NCI-H748 (cell line): ENCODE data around the gene LARP4B.

Experiments used
- DNase-seq: peaks from one replicate; lab custom pipeline; 2025; ENCODE audit not compliant: unreplicated experiment; lab: John Stamatoyannopoulos, UW

LARP4B gene

GRCh38 chr10:931326-932318, at the start of gene LARP4B:
TSS of gene LARP4B (minus strand) at chr10:931705. CDS start at chr10:885721, 45,984 bp downstream.
- DNase-seq = peak; percentile 94

- DNase-seq = no peak
These were observed 49.1 kb upstream of the LARP4B start for GRCh38 chr10:980468-981093.

GRCh38 chr10:978826-979421, 47.4 kb upstream of the LARP4B start:
- no peak for DNase-seq

- DNase-seq = no peak
These were observed 44.8 kb upstream of the LARP4B start for GRCh38 chr10:976316-976715.

- DNase-seq = no peak
These were observed 43.2 kb upstream of the LARP4B start for GRCh38 chr10:974785-975074.

GRCh38 chr10:974038-974784, 42.7 kb upstream of the LARP4B start:
- DNase-seq = peak; percentile 82

GRCh38 chr10:972763-973162, 41.3 kb upstream of the LARP4B start:
- DNase-seq = no peak

- DNase-seq = no peak
These were observed 40.1 kb upstream of the LARP4B start for GRCh38 chr10:971613-972012.

- DNase-seq = peak; percentile 24
These were observed 39.6 kb upstream of the LARP4B start for GRCh38 chr10:971150-971542.

GRCh38 chr10:970311-971149, 39.0 kb upstream of the LARP4B start:
- peak; percentile 91 for DNase-seq

- peak; percentile 6 for DNase-seq
These were observed 38.1 kb upstream of the LARP4B start for GRCh38 chr10:969473-970150.

- no peak for DNase-seq
These were observed 37.2 kb upstream of the LARP4B start for GRCh38 chr10:968546-969199.

- DNase-seq = no peak
These were observed 35.1 kb upstream of the LARP4B start for GRCh38 chr10:966466-967235.

GRCh38 chr10:964988-965417, 33.5 kb upstream of the LARP4B start:
- no peak for DNase-seq

GRCh38 chr10:964321-964987, 32.9 kb upstream of the LARP4B start:
- no peak for DNase-seq

GRCh38 chr10:963655-964054, 32.1 kb upstream of the LARP4B start:
- DNase-seq = no peak

- DNase-seq = no peak
These were observed 31.7 kb upstream of the LARP4B start for GRCh38 chr10:963186-963585.

- no peak for DNase-seq
These were observed 30.8 kb upstream of the LARP4B start for GRCh38 chr10:962342-962741.
